Measurements from ENCODE around the gene FBXL19. TPM values are rescaled to one million over a fixed set of nuclear protein-coding genes. Genes with fewer than 3 reads are reported as not detected.

Gene FBXL19
- total and polyA plus RNA-seq, 10 donors = 4.3 to 24.7 (median 17.4) TPM

DNA sequence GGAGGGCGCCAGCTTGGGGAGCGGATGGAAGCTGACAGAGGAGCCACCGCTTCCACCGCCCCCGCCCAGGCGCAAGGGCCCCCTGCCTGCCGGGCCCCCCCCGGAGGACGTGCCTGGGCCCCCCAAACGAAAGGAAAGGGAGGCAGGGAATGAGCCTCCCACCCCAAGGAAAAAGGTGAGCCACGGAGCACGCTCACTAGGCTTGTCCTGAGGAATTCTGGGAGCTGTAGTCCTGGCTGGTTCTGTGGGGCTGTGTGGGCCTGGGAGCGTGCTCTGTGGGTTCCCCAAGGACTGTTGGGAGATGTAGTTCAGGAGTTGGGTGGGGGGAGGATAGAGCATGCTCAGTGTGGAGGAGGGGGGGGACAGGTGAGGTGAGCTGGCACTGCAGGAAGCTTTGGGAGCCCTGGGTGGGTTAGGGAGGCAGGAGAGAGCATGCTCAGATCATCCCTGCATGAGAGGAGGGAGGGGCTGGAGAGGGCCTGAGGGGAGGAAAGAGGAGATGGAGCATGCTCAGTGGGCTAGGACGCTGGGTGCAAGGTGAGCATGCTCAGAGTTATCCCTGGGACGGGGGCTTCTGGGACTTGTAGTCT is 4.5 kb downstream of the FBXL19 start:
- intact Hi-C loops (cut with DNase I; ENCODE audit: low total_unique reads) = no loop called here
- Histone ChIP-seq H3K27ac (no peak overlapping the region), H3K27me3 (replicated peaks in 1 of 7) (no peaks in the 10 kb centered on the region), H3K36me3 (peaks cover 0 to 75% (median 27%) of the 10 kb centered on the region in 6 donors), H3K4me3 (no peak overlapping the region), H3K9me3 (no peaks in the 10 kb centered on the region), H3K4me1 (peaks cover 4 to 29% (median 14%) of the 10 kb centered on the region in 6 donors)
- 70 to 86% (median 75%) methylated on average over 11 to 15 of the region's 15 CpGs for WGBS, 5 donors
- TF ChIP-seq POLR2AphosphoS5 (IDR thresholded peaks at IDR 0.05) = no peak
- no peak for TF ChIP-seq POLR2A (IDR thresholded peaks at IDR 0.05)
- TF ChIP-seq, protein P1, sequence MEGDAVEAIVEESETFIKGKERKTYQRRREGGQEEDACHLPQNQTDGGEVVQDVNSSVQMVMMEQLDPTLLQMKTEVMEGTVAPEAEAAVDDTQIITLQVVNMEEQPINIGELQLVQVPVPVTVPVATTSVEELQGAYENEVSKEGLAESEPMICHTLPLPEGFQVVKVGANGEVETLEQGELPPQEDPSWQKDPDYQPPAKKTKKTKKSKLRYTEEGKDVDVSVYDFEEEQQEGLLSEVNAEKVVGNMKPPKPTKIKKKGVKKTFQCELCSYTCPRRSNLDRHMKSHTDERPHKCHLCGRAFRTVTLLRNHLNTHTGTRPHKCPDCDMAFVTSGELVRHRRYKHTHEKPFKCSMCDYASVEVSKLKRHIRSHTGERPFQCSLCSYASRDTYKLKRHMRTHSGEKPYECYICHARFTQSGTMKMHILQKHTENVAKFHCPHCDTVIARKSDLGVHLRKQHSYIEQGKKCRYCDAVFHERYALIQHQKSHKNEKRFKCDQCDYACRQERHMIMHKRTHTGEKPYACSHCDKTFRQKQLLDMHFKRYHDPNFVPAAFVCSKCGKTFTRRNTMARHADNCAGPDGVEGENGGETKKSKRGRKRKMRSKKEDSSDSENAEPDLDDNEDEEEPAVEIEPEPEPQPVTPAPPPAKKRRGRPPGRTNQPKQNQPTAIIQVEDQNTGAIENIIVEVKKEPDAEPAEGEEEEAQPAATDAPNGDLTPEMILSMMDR (IDR thresholded peaks at IDR 0.05 in 8 of 11, conservative IDR thresholded peaks at IDR 0.05 in 3 of 11) = no peak
- peak; percentile 83 for DNase-seq

GRCh38 chr16:30928390-30928789 is 5.0 kb downstream of the FBXL19 start:
- Histone ChIP-seq H3K4me1 (peaks cover 4 to 29% (median 14%) of the 10 kb centered on the region in 6 donors), H3K9me3 (no peaks in the 10 kb centered on the region), H3K4me3 (no peak overlapping the region), H3K27me3 (replicated peaks in 1 of 7) (no peaks in the 10 kb centered on the region), H3K27ac (no peak overlapping the region), H3K36me3 (peaks cover 0 to 80% (median 31%) of the 10 kb centered on the region in 6 donors)
- TF ChIP-seq, protein P1 (IDR thresholded peaks at IDR 0.05 in 8 of 11, conservative IDR thresholded peaks at IDR 0.05 in 3 of 11) = no peak
- TF ChIP-seq POLR2A (IDR thresholded peaks at IDR 0.05) (no peak), POLR2AphosphoS5 (IDR thresholded peaks at IDR 0.05) (no peak)
- intact Hi-C loops (cut with DNase I; ENCODE audit: low total_unique reads) = no loop called here
- DNase-seq = no peak
- WGBS, 5 donors = 94 to 96% (median 95%) methylated on average over 7 to 11 of the region's 11 CpGs

DNA sequence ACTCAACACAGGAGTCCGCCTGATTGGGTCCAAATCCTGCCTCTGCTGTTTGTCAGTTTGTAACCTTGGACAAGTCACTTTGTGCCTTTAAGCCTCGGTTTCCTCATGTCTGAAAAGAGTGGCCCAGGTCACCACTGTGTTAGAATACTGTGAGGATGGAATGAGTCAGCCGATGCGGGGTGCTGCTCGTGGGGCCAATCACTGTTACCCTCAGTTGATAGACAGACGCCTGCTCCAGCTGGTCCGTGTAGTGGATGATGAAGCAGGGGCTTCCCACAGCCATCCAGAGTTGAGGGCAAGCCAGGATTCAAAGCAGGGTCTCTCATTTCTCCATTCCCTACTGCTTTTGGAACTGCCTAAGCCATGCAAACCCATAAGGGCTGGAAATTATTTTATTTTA is 5.8 kb downstream of the FBXL19 start:
- H3K4me1 ChIP-seq = peaks cover 4 to 23% (median 14%) of the 10 kb centered on the region in 6 donors
- intact Hi-C loops (cut with DNase I; ENCODE audit: low total_unique reads) = no loop called here
- no peak for DNase-seq
- H3K27ac ChIP-seq = no peak overlapping the region
- no peak for TF ChIP-seq POLR2AphosphoS5 (IDR thresholded peaks at IDR 0.05)
- TF ChIP-seq POLR2A (IDR thresholded peaks at IDR 0.05) = no peak
- TF ChIP-seq, protein P1 (IDR thresholded peaks at IDR 0.05 in 8 of 11, conservative IDR thresholded peaks at IDR 0.05 in 3 of 11) = no peak
- peaks cover 0 to 88% (median 31%) of the 10 kb centered on the region in 6 donors for H3K36me3 ChIP-seq
- H3K9me3 ChIP-seq = no peaks in the 10 kb centered on the region
- no peak overlapping the region for H3K4me3 ChIP-seq
- WGBS, 5 donors = 64 to 89% (median 81%) methylated on average over 7 of the region's 7 CpGs
- no peaks in the 10 kb centered on the region for H3K27me3 ChIP-seq (replicated peaks in 1 of 7)

DNA sequence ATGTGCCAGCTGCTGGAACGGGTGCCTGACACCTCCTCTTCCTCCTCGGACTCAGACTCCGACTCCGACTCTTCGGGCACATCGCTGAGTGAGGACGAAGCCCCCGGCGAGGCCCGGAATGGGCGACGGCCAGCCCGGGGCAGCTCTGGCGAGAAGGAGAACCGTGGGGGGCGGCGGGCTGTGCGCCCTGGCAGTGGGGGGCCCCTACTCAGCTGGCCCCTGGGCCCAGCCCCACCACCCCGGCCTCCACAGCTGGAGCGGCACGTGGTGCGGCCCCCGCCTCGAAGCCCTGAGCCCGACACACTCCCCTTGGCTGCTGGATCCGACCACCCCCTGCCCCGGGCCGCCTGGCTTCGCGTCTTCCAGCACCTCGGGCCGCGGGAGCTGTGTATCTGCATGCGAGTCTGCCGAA is 6.8 kb downstream of the FBXL19 start:
- intact Hi-C loops (cut with DNase I; ENCODE audit: low total_unique reads) = no loop called here
- Histone ChIP-seq H3K4me1 (peaks cover 0 to 20% (median 5%) of the 10 kb centered on the region in 6 donors), H3K4me3 (no peak overlapping the region), H3K27me3 (replicated peaks in 1 of 7) (no peaks in the 10 kb centered on the region), H3K9me3 (no peaks in the 10 kb centered on the region), H3K36me3 (peaks cover 0 to 97% (median 31%) of the 10 kb centered on the region in 6 donors), H3K27ac (no peak overlapping the region)
- TF ChIP-seq POLR2A (IDR thresholded peaks at IDR 0.05) (no peak), POLR2AphosphoS5 (IDR thresholded peaks at IDR 0.05) (peak in 1 of 3 donors; percentile 48)
- TF ChIP-seq, protein P1 (IDR thresholded peaks at IDR 0.05 in 8 of 11, conservative IDR thresholded peaks at IDR 0.05 in 3 of 11) = no peak
- 88 to 94% (median 94%) methylated on average over 12 to 35 of the region's 35 CpGs for WGBS, 5 donors
- DNase-seq = peak; percentile 78
